Fibroblast of skin of abdomen (primary cell): Measurements from ENCODE around the gene SPATA6L. TPM values are rescaled to one million over a fixed set of nuclear protein-coding genes. Genes with fewer than 3 reads are reported as not detected.

Source experiments
- DNase-seq: peaks from one replicate; pipeline ENCODE4 v3.0.0-alpha.2; 2013
- polyA plus RNA-seq, 2 experiments: library from polyadenylated mRNA; unstranded; fragments of 120-200 nt; gene quantifications; one replicate each; pipeline ENCODE4 v1.2.1, GENCODE V29; 2013; ENCODE audit not compliant: insufficient read length in 2 of 2

The SPATA6L gene
- 0.73 TPM for polyA plus RNA-seq (2013, experiment 1 of 2; ENCODE audit: insufficient read length)
- 0.25 TPM for polyA plus RNA-seq (2013, experiment 2 of 2; ENCODE audit: insufficient read length)

GRCh38 chr9:4666042-4666699 lies at the start of gene SPATA6L:
Gene SPATA6L, minus strand, starts transcription at chr9:4666480. Its CDS starts 230 bp downstream, at chr9:4666250.
- peak; percentile 41 for DNase-seq

DNA sequence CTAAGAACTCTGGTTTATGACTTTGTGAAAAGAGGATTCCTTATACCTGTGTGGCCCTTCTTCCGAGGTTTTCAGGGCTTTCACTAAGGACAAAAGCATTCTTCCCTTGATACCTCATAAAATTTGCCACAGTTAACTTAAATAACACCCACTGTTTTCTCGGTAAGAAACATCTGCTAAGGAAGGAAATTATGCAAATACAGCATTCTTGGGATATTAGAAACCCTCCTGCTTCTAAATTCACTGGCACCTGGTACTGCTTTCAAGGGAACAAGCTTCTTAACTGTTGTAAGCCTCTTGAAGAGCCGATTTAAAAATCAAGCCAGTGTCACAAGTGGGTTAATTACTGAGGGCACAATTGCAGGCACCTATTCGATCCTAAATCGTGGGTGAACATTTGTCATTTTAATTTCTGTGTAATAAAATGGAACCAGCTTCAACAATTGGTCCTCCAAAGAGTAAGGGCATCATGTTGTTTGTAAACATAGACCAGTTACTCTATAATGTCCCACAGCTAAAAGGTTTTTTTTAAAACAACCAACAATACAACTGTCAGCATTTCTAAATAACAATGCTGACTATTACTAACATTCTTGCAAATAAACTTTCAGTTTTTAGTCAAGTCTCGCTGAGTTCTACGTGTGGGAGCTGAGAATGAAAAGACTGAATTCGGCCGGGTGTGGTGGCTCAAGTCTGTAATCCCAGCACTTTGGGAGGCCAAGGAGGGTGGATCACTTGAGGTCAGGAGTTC lies 48.2 kb upstream of the SPATA6L start:
- peak; percentile 7 for DNase-seq

DNA sequence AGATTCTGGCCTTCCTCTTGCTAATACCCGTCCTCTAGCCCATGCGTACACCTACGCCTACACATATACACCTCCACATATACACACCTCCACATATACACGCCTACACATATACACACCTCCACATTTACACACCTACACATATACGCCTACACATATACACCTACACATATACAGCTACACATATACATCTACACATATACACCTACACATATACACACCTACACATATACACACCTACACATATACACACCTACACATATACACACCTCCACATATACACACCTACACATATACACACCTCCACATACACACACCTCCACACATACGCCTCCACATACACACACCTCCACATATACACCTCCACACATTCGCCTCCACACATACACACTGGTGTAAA lies 47.6 kb upstream of the SPATA6L start:
- DNase-seq: no peak

GRCh38 chr9:4709380-4709779 lies 43.1 kb upstream of the SPATA6L start:
- DNase-seq: no peak

- DNase-seq: no peak
Measured at GRCh38 chr9:4706971-4707622, 40.8 kb upstream of the SPATA6L start.

GRCh38 chr9:4706021-4706420 lies 39.7 kb upstream of the SPATA6L start:
- no peak for DNase-seq

- no peak for DNase-seq
Measured at GRCh38 chr9:4704129-4704528, 37.8 kb upstream of the SPATA6L start.

DNA sequence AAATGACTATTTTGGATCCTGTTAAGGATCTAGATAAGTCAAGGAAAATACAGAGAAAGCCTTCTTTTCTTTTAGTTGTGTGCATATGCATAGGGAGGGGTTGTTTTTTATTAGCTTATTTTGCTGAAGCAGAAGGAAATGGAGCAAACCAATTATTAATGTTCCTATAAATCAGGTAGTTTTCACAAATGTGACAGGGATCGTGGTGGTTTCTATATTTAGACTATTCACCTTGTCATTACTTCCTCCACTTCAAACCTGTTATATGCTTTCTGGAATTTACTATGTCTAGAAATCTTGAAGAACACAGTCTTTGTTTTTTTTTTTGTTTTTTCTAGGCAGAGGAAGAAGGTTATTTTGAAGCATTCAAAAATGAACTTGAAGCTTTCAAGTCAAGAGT lies 35.2 kb upstream of the SPATA6L start:
- no peak for DNase-seq

DNA sequence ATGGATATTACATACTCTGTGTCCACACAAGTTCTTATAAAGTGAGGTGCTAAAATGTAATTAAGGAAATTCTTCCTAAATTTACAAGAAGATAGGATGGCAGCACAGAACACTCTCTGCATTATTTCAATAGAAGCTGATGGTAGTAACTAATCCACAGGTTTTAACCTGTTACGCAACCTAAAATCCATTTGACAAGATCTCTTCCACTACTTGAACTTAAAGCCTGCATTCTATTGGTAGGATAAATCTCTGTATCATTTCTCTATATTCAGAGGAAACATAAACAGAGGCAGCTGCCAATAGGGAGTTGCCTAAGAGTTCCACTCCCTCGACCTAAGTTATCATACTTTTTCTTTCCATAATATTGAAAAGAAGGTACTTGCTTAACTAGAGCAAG lies 34.7 kb upstream of the SPATA6L start:
- no peak for DNase-seq

- DNase-seq: no peak
Measured at GRCh38 chr9:4700091-4700490, 33.8 kb upstream of the SPATA6L start.

GRCh38 chr9:4691795-4692194 lies 25.5 kb upstream of the SPATA6L start:
- peak; percentile 43 for DNase-seq

DNA sequence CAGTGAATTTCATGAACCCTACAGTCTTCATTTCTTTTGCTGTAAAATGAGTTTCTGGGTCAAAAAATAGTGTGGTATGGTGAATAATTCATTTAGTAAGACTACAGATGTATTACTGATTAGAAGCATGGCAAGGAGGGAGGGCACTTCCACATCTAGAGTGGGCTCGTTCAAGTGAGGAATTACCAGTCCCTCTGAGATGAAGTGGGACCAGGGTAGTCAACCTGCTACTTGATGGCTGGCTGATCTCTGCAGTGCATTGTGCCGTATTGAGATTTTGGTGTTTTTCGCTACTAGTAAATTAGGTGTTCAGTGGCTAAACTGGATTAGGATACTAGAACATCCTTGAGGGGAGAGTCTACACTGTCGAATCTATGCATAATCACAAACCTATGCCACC lies 23.9 kb upstream of the SPATA6L start:
- no peak for DNase-seq

- no peak for DNase-seq
Measured at GRCh38 chr9:4689687-4690104, 23.4 kb upstream of the SPATA6L start.

DNA sequence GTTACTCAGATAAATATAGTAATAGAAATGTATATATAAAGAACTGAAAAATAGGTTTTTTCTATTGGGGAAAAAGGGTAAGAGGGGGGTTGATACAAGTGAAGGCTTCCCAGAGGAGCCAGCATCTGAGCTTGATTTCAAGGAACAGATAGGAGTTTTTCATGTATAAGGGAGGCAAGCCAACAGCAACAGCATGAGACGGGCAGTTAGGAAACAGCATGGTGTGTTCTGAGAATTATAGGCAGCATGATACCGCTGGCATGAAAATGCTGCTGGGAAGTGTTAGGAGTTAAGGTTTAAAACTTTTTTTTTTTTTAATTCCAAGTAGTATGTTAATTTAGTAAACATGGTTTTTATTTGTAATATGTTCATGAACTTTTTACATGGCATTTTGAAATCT lies 22.7 kb upstream of the SPATA6L start:
- DNase-seq: no peak

- no peak for DNase-seq
Measured at GRCh38 chr9:4686584-4686983, 20.3 kb upstream of the SPATA6L start.

DNA sequence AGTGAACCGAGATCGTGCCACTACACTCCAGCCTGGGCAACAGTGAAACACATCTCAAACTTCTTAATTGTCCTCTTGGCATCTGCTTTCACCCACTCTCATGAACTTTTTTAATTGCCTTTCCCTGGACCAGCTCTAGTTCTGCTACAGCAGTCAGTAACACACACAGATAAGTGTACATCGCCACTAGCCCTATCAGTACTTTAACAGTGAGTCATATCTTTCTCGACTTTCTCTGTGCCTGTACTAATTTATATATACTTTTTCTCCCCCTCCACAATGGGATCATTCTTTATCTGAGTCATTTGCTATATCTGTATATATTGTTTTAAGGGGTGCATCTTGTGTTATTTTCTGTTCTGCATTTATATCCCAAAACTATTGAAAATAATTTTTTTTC lies 19.8 kb upstream of the SPATA6L start:
- DNase-seq: no peak

- DNase-seq: no peak
Measured at GRCh38 chr9:4684820-4685219, 18.5 kb upstream of the SPATA6L start.

DNA sequence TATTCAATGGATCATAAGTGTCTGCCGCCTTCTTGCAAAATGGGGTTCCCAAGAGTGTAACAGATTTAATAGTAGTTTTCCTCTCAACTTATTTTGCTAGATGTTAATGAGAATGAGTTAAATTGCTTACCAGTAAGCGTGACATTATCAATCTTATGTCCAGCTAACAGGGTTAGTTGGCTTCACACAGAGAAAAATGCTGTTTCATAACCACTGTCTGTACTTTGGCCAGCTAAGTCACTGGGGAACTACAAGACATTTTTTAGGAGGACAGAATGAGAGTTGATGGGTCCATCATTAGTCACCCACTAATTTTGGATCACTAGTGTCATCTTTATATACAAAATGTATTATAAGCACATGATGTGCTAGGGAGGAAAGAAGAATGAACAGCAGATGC lies 14.5 kb upstream of the SPATA6L start:
- DNase-seq: no peak

GRCh38 chr9:4680173-4680525 lies 13.9 kb upstream of the SPATA6L start:
- no peak for DNase-seq

DNA sequence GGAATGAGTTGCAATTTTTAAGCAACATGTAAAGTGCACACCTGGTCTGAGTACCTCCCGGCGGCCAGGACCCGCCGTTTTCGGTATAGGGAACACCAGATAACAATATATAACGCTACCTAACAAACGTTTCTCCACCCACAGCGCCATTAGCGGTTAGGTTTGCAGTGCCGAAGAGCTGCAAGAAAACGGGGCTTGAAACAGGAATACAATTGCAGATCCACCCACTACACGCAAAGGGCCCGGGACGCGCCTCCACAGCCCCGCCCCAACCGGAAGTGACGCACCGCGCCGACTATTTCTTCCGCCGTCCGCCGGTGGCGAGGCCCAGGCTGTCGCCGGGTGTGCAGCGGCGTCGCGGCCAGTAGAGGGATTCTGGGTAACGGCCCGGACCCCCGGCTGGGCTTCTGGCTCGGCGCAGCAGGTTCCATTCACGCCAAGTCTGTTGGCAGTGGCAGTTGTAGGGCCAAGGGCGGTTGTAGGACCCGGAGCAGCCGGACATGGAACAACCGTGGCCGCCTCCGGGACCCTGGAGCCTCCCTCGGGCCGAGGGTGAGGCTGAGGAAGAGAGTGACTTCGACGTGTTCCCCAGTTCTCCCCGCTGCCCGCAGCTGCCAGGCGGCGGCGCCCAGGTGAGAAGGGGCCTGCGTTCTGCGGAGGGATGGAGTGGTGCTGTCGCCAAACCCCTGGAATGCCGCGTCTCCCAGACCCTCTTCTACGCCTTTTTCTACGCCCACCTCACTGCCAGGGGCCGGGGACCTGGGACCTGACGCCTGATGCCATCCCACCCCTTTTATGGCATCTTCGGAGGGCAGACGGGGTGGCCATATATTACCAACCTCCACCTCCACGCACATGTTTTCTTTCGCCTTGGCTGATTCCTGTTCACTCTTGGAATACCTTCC lies 13.2 kb upstream of the SPATA6L start, which contains the start of gene CDC37L1:
Gene CDC37L1 (plus strand): TSS at position 302 of the 905 bp plus-strand sequence. CDS start 199 bp downstream, at position 501.
- peak; percentile 96 for DNase-seq

GRCh38 chr9:4678679-4679267 lies 12.5 kb upstream of the SPATA6L start:
- DNase-seq: peak; percentile 28

DNA sequence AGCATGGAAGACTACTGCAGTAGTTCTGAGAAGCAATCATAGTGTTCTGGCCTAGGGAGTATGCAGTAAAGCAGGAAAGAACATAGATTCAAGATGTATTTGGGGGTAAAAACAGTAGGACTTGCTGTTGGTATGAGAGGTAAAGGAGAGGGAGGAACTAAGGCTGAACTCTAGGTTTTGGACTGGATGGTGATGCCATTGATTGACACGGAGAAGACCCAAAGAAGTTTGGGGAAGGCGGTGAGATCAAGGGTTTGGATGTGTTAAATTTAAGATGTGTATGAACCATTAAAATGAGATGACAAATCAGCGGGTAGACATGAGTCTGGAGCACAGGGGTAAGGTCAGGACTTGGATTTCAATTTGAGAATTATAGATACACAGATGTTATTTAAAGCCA lies 11.1 kb upstream of the SPATA6L start:
- DNase-seq: no peak
